ENCODE data around the gene CNBD2. TPM values are rescaled to one million over a fixed set of nuclear protein-coding genes. Genes with fewer than 3 reads are reported as not detected.
"Not testable (repeated sequence)": the region's sequence is repeated elsewhere in the genome, so short reads cannot be mapped to it uniquely, and the experiment has no call there.

The CNBD2 gene
- total and polyA plus RNA-seq, 5 experiments from 2014 or later, result 6.4 to 11.3 (median 8.7) TPM

DNA sequence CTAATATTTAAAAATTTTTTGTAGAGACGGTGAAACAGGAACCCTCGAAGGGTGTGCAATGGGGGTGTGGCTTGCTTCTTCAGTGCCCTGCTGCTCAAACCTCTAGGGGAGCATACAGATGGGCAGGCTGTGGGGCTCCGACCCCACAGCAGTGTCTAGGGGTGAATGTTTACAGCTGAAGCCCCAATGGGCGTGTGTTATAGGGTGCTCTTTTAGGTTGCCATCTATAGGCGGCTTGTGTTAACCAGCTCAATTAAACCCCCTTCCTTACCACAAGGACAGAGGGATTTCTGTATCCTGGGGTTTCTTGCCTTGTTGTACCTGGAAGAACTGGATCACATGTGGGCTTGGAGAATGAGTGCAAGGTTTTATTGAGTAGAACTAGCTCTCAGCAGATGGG is 109.4 kb downstream of the CNBD2 start:
- H3K4me3 Mint-ChIP-seq, POLR2A ChIA-PET, H3K27ac Mint-ChIP-seq, H3K9me3 Mint-ChIP-seq, DNase-seq, H3K4me1 Mint-ChIP-seq, H3K36me3 Mint-ChIP-seq, ATAC-seq: not testable (repeated sequence)
- H3K27me3 Mint-ChIP-seq, result peaks cover 7 to 24% (median 14%) of the 10 kb centered on the region in 5 donors

DNA sequence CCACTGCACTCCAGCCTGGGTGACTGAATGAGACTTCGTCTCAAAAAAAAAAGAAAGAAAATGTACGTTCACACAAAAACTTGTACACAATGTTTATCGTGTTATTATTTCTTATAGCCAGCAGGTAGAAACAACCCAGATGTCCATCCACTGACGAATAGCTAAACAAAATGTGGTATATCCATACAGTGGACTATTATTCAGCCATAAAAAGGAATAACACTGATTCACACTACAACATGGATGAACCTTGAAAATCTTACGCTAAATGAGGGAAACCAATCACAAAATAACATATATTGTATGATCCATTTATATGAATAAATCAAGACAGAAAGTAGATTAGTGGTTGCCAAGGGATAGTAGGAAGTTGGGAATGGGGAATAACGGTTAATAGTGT is 111.1 kb downstream of the CNBD2 start:
- Mint-ChIP-seq H3K4me1 (peaks cover 0 to 2% (median 0%) of the 10 kb centered on the region in 4 donors), H3K27ac (no peak overlapping the region), H3K27me3 (peaks cover 7 to 22% (median 16%) of the 10 kb centered on the region in 5 donors), H3K36me3 (peaks cover 0 to 1% (median 0%) of the 10 kb centered on the region in 3 donors), H3K9me3 (no peaks in the 10 kb centered on the region), H3K4me3 (no peak overlapping the region)
- POLR2A ChIA-PET, result no interaction called here
- ATAC-seq, result no peak
- DNase-seq, result no peak

DNA sequence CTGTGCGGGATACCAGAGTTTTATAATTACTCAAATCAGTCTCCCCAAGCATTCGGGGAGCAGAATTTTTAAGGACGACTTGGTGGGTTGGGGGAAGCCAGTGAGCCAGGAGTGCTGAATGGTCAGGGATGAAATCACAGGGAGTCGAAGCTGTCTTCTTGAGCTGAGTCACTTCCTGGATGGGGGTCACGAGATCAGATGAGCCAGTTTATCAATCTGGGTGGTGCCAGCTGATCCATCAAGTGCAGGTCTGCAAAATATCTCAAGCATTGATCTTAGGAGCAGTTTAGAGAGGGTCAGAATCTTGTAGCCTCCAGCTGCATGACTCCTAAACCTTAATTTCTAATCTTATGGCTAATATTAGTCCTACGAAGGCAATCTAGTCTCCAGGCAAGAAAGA is 111.6 kb downstream of the CNBD2 start:
- peaks cover 7 to 26% (median 17%) of the 10 kb centered on the region in 5 donors for H3K27me3 Mint-ChIP-seq
- ATAC-seq, result not testable (repeated sequence)

More for the DNA sequence above, 111.6 kb downstream of the CNBD2 start:
- H3K4me3 Mint-ChIP-seq, H3K9me3 Mint-ChIP-seq, H3K27ac Mint-ChIP-seq, POLR2A ChIA-PET, DNase-seq, H3K4me1 Mint-ChIP-seq, H3K36me3 Mint-ChIP-seq: not testable (repeated sequence)

Other genes with a start within 250 kb of the CNBD2 start
- 100 to 1,000 TPM; 687 to 713 TPM for gene RBM39, start 226.3 kb upstream of the CNBD2 start, total RNA-seq
- 100 to 1,000 TPM; 110 to 134 (median 112) TPM for gene RBM39, start 226.3 kb upstream of the CNBD2 start, polyA plus RNA-seq
- gene PHF20, start 196.6 kb upstream of the CNBD2 start, total RNA-seq, result 10 to 100 TPM; 79.0 to 82.8 TPM
- 100 to 1,000 TPM; 114 to 135 (median 125) TPM for gene PHF20, start 196.6 kb upstream of the CNBD2 start, polyA plus RNA-seq
- 10 to 100 TPM; 59.6 to 62.6 TPM for gene SCAND1, start 14.1 kb upstream of the CNBD2 start, total RNA-seq
- gene SCAND1, start 14.1 kb upstream of the CNBD2 start, polyA plus RNA-seq, result 100 to 1,000 TPM; 156 to 206 (median 176) TPM
- gene EPB41L1, start 186.2 kb downstream of the CNBD2 start, total RNA-seq, result under 1 TPM; 0.36 to 0.44 TPM
- under 1 TPM in 1 of 3 donors, not detected in 2; 0.07 TPM for gene EPB41L1, start 186.2 kb downstream of the CNBD2 start, polyA plus RNA-seq